ENCODE data around the gene SIGMAR1.

DNA sequence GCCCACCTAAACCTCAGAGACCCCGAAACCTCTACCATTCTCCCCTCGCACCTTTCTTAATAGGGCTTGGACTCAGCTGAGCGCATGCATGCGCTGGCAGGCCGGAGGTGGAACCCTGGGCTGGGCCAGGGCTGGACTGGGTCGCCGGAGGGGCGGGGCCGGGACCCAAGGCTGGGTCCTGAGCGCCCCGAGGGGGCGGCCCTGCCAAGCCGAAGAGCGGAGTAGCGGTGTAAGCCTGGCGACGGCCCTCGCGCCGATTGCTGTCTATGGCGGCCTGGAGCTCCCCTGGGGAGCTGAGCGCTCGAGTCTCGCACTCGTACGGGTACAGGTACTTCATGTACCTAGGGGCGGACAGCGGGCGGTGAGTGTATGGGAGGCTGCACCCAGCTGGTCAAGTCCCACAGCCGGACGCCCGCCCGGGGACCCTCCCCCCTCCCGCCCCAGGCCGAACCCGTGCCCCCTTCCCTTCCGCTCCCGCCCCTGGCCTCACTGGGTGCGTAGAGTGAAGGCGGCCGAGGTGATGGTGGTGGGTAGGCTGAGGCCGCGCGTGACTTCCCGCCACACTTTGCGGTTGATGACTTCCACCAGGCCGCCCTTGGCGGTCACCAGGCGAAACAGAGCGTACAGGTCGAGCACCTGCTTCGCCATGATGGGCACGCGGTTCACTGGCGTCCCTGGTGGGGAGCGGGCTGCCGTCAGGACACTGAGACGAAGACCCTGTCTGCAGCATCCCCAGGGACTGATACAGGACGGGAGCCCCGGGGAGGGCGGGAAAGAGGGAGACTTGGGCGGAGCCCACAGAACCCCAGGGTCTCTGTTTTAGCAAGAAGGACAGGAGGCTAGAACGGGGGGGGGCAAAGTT is 14.0 kb downstream of the SIGMAR1 start:
- no peak for TF ChIP-seq POLR2A (IDR thresholded peaks at IDR 0.05)
- TF ChIP-seq, protein P1, sequence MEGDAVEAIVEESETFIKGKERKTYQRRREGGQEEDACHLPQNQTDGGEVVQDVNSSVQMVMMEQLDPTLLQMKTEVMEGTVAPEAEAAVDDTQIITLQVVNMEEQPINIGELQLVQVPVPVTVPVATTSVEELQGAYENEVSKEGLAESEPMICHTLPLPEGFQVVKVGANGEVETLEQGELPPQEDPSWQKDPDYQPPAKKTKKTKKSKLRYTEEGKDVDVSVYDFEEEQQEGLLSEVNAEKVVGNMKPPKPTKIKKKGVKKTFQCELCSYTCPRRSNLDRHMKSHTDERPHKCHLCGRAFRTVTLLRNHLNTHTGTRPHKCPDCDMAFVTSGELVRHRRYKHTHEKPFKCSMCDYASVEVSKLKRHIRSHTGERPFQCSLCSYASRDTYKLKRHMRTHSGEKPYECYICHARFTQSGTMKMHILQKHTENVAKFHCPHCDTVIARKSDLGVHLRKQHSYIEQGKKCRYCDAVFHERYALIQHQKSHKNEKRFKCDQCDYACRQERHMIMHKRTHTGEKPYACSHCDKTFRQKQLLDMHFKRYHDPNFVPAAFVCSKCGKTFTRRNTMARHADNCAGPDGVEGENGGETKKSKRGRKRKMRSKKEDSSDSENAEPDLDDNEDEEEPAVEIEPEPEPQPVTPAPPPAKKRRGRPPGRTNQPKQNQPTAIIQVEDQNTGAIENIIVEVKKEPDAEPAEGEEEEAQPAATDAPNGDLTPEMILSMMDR (IDR thresholded peaks at IDR 0.05), result no peak
